ENCODE results near the gene ACOT4.
"Not testable (repeated sequence)": the region's sequence is repeated elsewhere in the genome, so short reads cannot be mapped to it uniquely, and the experiment has no call there.

ACOT4 gene, protein sequence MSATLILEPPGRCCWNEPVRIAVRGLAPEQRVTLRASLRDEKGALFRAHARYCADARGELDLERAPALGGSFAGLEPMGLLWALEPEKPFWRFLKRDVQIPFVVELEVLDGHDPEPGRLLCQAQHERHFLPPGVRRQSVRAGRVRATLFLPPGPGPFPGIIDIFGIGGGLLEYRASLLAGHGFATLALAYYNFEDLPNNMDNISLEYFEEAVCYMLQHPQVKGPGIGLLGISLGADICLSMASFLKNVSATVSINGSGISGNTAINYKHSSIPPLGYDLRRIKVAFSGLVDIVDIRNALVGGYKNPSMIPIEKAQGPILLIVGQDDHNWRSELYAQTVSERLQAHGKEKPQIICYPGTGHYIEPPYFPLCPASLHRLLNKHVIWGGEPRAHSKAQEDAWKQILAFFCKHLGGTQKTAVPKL

DNA sequence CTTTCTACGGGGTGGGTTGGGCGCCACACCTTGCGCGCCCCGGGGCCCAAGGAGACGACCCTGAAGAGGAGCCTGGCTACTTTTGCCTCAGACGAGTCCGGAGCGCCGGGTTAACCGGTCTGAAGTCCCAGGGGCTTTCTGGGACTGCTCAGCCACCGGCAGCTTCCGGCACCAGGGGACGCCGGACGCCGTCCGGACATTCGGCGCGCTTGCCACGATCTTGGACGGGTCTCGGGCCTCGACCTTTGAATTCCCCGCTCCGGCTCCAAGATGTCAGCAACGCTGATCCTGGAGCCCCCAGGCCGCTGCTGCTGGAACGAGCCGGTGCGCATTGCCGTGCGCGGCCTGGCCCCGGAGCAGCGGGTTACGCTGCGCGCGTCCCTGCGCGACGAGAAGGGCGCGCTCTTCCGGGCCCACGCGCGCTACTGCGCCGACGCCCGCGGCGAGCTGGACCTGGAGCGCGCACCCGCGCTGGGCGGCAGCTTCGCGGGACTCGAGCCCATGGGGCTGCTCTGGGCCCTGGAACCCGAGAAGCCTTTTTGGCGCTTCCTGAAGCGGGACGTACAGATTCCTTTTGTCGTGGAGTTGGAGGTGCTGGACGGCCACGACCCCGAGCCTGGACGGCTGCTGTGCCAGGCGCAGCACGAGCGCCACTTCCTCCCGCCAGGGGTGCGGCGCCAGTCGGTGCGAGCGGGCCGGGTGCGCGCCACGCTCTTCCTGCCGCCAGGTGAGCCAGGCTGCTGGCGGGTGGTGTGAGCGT, at the start of gene ACOT4:
ACOT4 (plus strand) TSS at position 184 of the 760 bp plus-strand sequence; CDS start at position 271, 87 bp downstream.
- peak; percentile 24 to 61 for DNase-seq

DNA sequence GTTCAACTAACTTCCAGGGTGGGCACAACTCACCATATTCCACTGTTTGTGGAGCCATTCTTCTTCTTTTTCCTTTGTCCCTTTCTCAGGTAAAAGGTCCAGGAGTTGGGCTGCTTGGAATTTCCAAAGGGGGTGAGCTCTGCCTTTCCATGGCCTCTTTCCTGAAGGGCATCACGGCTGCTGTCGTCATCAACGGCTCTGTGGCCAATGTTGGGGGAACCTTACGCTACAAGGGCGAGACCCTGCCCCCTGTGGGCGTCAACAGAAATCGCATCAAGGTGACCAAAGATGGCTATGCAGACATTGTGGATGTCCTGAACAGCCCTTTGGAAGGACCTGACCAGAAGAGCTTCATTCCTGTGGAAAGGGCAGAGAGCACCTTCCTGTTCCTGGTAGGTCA, 48.7 kb upstream of the ACOT4 start:
- DNase-seq: not testable (repeated sequence)

DNA sequence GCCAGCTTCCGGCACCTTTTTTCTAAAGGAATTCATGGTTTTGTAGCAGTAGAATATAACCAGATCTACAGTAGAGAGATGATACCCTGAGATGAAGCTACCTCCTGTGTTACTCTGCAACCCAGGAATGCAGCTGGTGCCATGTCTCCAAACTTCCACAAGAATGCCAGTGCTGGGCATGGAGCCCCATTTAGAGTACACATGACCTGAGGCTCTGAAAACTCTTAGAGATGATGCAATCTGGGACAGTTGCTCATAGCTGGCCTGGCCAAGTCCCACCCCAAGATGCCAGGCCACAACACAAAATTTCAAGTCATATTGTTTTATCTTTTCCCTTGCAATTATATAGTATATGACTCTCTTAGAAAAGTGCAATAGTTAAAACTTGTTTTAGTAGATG, 46.3 kb upstream of the ACOT4 start:
- DNase-seq: not testable (repeated sequence)

DNA sequence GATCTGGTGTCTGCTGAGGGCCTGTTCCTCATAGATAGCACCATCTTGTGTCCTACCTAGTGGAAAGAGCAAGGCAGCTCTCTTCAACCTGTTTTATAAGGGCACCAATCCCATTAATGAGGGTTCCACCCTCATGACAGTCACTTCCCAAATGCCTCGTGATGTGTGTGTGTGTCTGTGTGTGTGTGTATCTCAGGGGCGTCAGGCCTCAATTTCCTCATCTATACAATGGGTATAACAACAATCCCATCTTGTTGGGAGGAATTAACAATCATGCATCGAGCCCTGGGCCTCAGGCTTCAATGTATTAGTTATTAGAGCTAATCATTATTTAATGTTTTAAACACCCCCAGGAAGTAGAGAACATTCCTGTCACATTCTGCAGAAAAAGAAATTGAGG, 42.6 kb upstream of the ACOT4 start:
- DNase-seq: not testable (repeated sequence)

DNA sequence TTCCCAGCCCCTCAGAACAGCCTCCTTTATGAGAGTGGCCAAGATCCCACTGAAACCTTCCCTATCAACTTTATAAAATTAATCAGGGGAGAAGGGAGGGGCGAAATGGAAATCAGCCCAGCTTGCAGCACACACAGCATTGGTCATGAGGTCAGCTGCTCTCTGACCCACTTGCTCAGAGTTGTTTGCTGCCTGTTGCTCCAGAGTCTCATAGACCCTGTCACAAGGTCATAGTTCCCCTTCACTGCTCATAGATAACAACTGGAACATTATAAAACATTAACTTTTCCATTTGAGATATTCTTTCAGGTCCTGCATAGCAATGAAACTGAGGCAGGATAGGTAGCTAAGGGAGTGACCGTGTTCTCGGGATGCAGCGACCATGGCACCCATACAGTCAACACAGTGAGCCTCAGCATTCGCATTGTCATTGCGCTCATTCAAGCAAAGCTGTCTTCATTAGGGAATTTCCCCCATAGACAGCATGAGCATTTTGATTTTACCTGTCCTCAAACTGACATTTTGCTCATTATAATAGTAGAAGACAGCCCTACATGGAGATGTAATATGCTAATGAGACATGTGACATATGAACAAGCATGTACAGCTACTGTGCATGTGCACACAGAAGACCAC, 41.7 kb upstream of the ACOT4 start:
- not testable (repeated sequence) for DNase-seq

DNA sequence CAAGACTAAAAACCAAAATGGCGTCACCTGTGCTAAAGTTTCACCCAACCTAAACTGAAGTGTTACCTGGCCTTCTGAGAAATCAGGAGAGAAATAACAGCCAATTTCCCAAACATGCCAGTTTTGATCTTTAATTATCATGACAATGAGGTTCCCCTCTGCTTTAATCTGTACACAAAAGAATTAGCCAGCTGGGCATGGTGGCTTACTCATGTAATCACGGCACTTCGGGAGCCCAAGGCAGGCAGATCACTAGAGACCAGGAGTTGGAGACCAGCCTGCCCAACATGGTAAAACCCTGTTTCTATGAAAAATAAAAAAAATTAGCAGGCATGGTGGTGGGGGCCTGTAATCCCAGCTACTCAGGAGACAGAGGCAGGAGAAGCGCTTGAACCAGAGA, 37.8 kb upstream of the ACOT4 start:
- no peak for DNase-seq

DNA sequence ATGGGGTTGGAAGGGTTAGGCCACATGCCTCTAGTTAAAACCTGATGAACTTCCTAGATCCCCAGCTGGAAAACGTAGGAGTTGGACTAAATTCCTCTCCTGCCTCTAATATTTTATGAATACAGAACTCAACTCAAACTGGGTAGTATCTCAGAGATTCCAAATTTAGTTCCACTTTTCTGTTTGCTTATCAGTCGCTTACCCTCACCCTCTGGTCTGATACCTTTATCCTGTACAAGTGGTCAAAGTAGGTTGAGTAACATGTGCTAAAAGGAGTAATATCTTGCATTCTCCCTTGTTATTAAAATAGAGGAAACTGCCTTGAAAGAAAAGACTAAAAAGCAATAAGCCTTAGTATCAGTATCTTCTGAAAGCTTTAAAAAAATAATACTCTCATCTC, 34.5 kb upstream of the ACOT4 start:
- DNase-seq: not testable (repeated sequence)

DNA sequence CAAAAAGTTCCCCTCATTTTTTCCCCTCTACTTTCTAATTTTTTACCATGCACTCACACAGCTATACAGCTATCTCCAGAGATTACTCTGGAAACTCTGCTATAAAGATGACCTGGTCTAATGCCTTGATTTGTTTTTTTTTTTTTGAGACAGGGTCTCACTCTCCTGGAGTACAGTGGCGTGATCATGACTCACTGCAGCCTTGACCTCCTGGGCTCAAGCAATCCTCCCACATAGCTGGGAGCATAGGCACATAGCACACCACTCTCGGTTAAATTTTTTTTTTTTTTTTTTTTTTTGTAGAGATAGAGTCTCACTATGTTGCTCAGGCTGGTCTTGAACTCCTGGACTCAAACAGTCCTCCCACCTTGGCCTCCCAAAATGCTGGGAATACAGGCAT, 33.4 kb upstream of the ACOT4 start:
- not testable (repeated sequence) for DNase-seq

DNA sequence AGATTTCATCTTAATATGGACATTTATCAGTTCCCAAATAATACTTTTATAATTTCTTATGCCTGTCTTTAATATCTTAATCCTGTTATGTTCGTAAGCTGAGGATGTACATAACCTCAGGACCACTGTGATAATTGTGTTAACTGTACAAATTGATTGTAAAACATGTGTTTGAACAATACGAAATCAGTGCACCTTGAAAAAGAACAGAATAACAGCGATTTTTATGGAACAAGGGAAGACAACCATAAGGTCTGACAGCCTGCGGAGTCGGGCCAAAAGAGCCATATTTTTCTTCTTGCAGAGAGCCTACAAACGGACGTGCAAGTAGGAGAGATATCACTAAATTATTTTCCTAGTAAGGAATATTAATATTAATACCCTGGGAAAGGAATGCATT, 29.4 kb upstream of the ACOT4 start:
- not testable (repeated sequence) for DNase-seq

DNA sequence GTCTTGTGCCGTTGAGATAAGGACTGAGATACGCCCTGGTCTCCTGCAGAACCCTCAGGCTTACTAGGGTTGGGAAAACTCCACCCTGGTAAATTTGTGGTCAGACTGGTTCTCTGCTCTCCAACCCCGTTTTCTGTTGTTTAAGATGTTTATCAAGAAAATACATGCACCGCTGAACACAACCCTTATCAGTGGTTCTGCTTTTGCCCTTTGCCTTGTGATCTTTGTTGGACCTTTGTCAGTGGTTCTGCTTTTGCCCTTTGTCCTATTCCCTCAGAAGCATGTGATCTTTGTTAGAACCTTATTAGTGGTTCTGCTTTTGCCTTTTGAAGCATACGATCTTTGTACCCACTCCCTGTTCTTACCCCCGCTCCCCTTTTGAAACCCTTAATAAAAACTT, 29.0 kb upstream of the ACOT4 start:
- not testable (repeated sequence) for DNase-seq

DNA sequence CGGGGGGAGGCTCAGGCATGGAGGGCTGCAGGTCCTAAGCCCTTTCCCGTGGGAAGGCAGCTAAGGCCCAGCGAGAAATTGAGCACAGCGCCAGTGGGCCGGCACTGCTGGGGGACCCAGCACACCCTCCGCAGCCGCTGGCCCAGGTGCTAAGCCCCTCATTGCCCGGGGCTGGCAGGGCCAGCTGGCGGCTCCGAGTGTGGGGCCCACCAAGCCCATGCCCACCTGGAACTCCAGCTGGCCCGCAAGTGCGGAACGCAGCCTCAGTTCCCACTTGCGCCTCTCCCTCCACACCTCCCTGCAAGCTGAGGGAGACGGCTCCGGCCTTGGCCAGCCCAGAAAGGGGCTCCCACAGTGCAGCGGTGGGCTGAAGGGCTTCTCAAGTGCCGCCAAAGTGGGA, 25.2 kb upstream of the ACOT4 start:
- DNase-seq: not testable (repeated sequence)

DNA sequence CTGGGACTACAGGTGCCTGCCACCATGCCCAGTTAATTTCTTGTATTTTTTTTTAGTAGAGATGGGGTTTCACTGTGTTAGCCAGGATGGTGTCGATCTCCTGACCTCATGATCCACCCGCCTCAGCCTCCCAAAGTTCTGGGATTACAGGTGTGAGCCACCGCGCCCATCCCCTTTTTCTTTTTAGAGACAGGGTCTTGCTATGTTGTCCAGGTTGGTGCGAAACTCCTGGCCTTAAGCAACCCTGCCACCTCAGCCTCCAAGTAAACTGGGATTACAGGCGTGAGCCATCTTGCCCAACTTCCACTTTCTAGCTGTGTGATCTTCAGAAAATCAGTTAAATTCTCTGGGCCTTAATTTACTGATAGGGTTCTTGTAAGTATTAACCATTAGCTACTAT, 24.7 kb upstream of the ACOT4 start:
- not testable (repeated sequence) for DNase-seq

DNA sequence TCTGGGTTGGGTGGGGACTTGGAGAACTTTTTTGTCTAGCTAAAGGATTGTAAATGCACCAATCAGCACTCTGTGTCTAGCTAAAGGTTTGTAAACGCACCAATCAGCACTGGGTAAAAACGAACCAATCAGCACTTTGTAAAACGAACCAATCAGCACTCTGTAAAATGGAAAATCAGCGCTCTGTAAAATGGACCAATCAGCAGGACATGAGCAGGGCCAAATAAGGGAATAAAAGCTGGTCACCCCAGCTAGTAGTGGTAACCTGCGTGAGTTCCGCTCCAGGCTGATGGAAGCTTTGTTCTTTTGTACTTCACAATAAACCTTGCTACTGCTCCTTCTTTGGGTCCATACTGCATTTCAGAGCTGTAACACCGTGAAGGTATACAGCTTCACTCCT, 24.3 kb upstream of the ACOT4 start:
- no peak for DNase-seq

DNA sequence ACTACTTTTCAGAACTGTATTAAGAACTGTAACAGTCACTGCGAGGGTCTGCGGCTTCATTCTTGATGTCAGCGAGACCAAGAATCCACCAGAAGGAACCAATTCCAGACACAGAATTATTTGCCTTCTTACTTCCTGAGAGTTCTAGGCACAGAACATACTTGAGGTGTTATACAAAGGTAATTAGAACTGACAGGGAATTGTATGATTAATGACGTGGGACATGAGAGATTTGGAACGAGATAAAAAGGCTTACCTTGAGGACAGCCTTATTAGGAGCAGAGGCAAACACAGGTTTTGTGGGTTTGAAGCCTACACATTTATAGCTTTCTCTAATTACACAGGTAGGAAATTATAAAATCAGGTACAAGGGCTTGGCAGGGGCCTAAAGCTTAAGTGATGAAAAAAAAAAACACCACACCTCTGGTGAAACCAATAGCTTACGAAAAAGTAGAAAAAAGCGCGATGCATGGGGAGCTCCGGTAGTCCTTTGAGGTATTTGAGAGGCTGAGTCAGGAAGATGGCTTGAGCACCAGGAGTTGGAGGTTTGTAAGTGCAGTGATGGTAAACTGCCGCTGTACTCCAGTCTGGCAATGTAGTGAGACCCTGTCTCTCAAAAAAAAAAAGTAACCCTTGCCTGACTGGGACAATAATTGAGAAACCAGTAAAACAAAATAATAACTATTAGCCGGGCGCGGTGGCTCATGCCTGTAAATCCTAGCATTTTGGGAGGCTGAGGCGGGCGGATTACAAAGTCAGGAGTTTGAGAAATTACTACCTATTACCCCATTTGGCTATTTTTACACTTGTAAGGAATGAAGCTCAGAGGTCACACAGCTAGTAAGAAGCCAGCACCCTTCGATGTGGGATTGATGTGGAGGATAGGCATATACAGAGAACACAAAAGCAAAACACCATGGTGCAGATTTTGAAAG, 23.5 kb upstream of the ACOT4 start:
- peak in 1 of 2 donors; percentile 10 for DNase-seq

DNA sequence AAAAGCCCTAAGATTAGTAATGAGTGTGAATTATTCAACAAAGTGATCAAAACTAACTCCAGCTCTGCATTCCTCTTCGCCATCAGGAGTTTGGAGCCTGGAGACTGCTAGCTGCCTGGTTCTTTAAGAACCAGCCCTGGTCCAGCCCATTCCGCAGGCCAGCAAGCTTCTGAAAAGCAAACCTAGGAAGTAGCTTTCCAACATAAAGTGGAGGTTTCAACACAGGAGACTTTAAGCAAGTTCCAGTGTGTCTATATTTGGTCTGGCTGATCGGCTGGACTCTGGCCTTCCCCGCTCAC, 22.8 kb upstream of the ACOT4 start:
- DNase-seq: not testable (repeated sequence)

DNA sequence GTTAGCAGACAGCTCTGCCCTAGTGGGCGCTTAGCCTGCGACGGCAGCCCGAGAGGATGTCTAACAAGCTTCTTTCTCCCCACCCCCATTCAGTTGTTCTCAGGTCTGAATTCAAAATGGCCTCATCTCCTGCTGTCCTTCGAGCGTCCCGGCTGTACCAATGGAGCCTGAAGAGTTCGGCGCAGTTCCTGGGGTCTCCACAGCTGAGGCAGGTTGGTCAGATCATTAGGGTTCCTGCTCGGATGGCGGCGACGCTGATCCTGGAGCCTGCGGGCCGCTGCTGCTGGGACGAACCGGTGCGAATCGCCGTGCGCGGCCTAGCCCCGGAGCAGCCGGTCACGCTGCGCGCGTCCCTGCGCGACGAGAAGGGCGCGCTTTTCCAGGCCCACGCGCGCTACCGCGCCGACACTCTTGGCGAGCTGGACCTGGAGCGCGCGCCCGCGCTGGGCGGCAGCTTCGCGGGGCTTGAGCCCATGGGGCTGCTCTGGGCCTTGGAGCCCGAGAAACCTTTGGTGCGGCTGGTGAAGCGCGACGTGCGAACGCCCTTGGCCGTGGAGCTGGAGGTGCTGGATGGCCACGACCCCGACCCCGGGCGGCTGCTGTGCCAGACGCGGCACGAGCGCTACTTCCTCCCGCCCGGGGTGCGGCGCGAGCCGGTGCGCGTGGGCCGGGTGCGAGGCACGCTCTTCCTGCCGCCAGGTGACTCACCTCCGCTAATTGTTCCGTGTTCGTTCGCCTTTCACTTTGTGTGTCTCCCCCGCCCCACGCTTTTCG, 22.3 kb upstream of the ACOT4 start, which contains the start of gene ACOT2:
ACOT2 (plus strand) TSS at position 29 of the 774 bp plus-strand sequence; CDS start at position 57, 28 bp downstream.
- DNase-seq: peak; percentile 62 to 78

DNA sequence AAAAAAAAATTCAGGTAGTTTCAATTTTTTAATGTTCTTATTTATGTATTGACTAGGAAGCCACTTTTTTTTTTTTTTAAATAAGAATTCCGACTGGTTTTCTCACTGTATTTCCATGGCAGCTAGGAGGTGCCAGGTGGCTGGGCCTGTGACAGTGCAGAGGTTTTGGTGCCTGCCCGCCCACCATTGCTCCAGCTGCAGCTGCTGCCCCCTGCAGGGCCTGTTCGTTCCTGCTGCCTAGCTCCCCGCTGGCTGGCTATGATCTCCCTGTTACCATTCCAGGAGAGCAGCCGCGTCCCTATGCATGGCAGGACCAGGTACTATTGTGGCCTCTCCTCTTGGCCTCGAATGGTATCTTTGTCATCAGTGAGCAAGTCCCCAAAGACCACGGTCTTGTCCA, 20.8 kb upstream of the ACOT4 start:
- DNase-seq: peak; percentile 63 to 80

DNA sequence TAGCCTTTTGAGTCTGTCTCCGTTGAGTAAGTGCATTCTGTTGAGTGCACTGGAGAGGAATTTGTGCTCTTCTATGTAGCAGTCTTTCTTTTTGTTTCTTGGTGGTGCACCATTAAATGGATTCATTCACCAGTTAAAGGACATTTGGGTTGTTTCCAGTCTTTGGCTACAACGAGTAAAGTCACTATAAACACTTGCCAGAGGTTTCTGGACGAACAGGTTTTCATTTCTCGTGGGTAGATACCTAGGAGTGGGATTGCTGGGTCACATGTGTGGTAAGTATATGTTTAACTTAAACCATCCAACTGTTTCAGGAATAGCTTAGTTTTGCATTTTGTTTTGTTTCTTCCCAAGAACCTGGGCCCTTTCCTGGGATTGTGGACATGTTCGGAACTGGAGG, 18.6 kb upstream of the ACOT4 start:
- DNase-seq: not testable (repeated sequence)

DNA sequence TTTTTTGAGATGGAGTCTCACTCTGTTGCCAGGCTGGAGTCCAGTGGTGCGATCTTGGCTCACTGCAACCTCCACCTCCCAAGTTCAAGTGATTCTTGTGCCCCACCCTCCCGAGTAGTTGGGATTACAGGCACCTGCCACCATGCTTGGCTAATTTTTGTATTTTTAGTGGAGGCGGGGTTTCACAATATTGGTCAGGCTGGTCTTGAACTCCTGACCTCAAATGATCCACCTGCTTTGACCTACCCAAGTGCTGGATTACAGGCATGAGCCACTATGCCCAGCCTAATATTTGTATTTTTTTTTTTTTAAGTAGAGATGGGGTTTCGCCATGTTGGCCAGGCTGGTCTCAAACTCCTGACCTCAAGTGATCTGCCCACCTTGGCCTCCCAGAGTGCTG, 17.9 kb upstream of the ACOT4 start:
- not testable (repeated sequence) for DNase-seq

DNA sequence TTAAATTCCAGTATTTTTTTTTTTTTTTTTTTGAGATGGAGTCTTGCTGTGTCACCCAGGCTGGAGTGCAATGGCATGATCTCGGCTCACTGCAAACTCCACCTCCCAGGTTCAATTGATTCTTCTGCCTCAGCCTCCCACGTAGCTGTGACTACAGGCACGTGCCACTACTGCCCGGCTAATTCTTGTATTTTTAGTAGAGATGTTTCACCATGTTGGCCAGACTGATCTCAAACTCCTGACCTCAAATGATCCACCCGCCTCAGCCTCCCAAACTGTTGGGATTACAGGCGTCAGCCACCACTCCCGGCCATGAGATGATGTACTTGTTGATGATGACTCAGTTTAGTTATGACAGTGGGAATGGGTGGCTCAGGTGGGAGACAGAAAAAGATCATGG, 17.4 kb upstream of the ACOT4 start:
- DNase-seq: not testable (repeated sequence)

DNA sequence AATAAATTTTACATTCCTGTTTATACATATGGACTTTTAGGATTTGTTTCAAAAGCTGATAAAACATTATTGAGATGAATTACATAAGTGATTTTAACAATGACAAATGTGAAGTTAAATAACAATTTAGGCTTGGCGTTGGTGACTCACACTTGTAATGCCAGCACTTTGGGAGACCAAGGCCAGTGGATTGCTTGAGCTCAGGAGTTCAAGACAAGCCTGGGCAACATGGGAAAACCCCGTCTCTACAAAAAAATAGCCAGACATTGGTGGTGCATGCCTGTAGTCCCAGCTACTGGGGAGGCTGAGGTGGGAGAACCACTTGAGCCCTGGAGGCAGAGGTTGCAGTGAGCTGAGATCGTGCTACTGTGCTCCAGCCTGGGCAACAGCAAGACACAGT, 15.3 kb upstream of the ACOT4 start:
- no peak for DNase-seq

DNA sequence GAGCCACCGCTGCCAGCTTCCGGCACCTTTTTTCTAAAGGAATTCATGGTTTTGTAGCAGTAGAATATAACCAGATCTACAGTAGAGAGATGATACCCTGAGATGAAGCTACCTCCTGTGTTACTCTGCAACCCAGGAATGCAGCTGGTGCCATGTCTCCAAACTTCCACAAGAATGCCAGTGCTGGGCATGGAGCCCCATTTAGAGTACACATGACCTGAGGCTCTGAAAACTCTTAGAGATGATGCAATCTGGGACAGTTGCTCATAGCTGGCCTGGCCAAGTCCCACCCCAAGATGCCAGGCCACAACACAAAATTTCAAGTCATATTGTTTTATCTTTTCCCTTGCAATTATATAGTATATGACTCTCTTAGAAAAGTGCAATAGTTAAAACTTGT, 14.5 kb upstream of the ACOT4 start:
- DNase-seq: not testable (repeated sequence)
